ENCODE data around the gene DIAPH3. TPM values are rescaled to one million over a fixed set of nuclear protein-coding genes. Genes with fewer than 3 reads are reported as not detected.

Gene DIAPH3
- polyA plus RNA-seq, 1 of the 3 experiments (the other 2 are of a cell fraction), result 5.4 TPM

DNA sequence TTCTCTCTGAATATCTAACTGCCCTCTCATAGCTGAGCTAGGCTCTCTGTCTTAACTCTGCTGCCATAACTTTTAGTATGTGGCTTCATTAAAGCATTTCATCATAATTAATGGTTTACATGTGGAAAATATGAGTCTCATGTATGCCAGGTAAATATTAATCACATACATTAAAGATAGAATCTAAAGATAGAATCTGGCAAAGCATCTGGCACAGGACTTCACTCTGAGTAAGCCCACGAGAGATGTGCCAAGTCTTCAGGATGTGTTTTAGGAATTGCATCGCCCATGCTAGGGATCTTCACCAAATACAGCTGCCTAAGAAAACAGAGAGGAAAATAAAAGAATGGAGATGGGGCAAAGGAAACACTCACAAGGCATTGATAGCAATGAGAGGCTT is 285.8 kb downstream of the DIAPH3 start (continued):
- TF ChIP-seq CTCF (IDR thresholded peaks at IDR 0.05), result no peak
- TF ChIP-seq MEF2A (IDR thresholded peaks at IDR 0.05; ENCODE audit: borderline replicate concordance, low read depth), result peak; percentile 81; the same call in 1 of the 2 replicates
- TF ChIP-seq MAX (IDR thresholded peaks at IDR 0.05; ENCODE audit: low read depth), result 0 out of 2 replicates have a peak, but pooled peaks have one; percentile 24
- TF ChIP-seq, protein P1, sequence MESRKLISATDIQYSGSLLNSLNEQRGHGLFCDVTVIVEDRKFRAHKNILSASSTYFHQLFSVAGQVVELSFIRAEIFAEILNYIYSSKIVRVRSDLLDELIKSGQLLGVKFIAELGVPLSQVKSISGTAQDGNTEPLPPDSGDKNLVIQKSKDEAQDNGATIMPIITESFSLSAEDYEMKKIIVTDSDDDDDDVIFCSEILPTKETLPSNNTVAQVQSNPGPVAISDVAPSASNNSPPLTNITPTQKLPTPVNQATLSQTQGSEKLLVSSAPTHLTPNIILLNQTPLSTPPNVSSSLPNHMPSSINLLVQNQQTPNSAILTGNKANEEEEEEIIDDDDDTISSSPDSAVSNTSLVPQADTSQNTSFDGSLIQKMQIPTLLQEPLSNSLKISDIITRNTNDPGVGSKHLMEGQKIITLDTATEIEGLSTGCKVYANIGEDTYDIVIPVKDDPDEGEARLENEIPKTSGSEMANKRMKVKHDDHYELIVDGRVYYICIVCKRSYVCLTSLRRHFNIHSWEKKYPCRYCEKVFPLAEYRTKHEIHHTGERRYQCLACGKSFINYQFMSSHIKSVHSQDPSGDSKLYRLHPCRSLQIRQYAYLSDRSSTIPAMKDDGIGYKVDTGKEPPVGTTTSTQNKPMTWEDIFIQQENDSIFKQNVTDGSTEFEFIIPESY (IDR thresholded peaks at IDR 0.05; ENCODE audit: borderline replicate concordance, low read depth), result no peak; the same call in 1 of the 2 replicates
- no peak for TF ChIP-seq SIN3A (IDR thresholded peaks at IDR 0.05; ENCODE audit: borderline replicate concordance, low read depth, low read length)
- TF ChIP-seq RFX5 (IDR thresholded peaks at IDR 0.05; ENCODE audit: low read length), result no peak
- TF ChIP-seq SMC3 (IDR thresholded peaks at IDR 0.05; ENCODE audit: low read depth, low read length), result no peak
- peak; percentile 18; the same call in 1 of the 2 replicates for TF ChIP-seq TEAD4 (IDR thresholded peaks at IDR 0.05; ENCODE audit: borderline replicate concordance, insufficient read depth)
- TF ChIP-seq FOXJ3 (CRISPR knock-in tag; IDR thresholded peaks at IDR 0.05), result no peak
- TF ChIP-seq PBX3 (IDR thresholded peaks at IDR 0.05), result peak; percentile 71
- TF ChIP-seq CHD2 (IDR thresholded peaks at IDR 0.05; ENCODE audit: low read length, partially characterized antibody), result no peak
- TF ChIP-seq ELF1 (IDR thresholded peaks at IDR 0.05), result no peak
- no peak for TF ChIP-seq RXRA (IDR thresholded peaks at IDR 0.05; ENCODE audit: borderline replicate concordance, low read depth)
- peak in 1 of 2 experiments; percentile 75; a peak in 2 of 4 replicates for TF ChIP-seq EP300 (IDR thresholded peaks at IDR 0.05; ENCODE audit: borderline replicate concordance in 1 of 2, low read depth in 1 of 2, low read length in 1 of 2)
- TF ChIP-seq REST (IDR thresholded peaks at IDR 0.05; ENCODE audit: low read depth, low read length), result no peak
- TF ChIP-seq, protein P2, sequence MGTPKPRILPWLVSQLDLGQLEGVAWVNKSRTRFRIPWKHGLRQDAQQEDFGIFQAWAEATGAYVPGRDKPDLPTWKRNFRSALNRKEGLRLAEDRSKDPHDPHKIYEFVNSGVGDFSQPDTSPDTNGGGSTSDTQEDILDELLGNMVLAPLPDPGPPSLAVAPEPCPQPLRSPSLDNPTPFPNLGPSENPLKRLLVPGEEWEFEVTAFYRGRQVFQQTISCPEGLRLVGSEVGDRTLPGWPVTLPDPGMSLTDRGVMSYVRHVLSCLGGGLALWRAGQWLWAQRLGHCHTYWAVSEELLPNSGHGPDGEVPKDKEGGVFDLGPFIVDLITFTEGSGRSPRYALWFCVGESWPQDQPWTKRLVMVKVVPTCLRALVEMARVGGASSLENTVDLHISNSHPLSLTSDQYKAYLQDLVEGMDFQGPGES (IDR thresholded peaks at IDR 0.05; ENCODE audit: low read depth, low read length), result no peak
- peak; percentile 81 for TF ChIP-seq TCF12 (IDR thresholded peaks at IDR 0.05)
- TF ChIP-seq NRF1 (IDR thresholded peaks at IDR 0.05; ENCODE audit: low read depth, low read length), result no peak
- peak; percentile 52; the same call in 1 of the 2 replicates for TF ChIP-seq JUND (IDR thresholded peaks at IDR 0.05)
- no peak for TF ChIP-seq FOSL2 (IDR thresholded peaks at IDR 0.05; ENCODE audit: borderline replicate concordance, low read depth)
- no peak for TF ChIP-seq USF2 (IDR thresholded peaks at IDR 0.05; ENCODE audit: borderline replicate concordance, low read depth, low read length)

Measured in SK-N-SH (cell line).